Neural progenitor cell (in vitro differentiated cells): Measurements from ENCODE around the gene ZMIZ1.

ENCODE experiments used
- CTCF ChIP-seq: fragments of 200-600 bp; sonication (generic); IDR thresholded peaks from 2 replicates; pipeline ENCODE4 v1.5.1; 2017; ENCODE audit warnings: antibody characterized with exemption, mild to moderate bottlenecking
- EZH2 ChIP-seq: fragments of 200-600 bp; sonication (generic); IDR thresholded peaks from 2 replicates; pipeline ENCODE4 v1.6.1; 2017; ENCODE audit warnings: antibody characterized with exemption, mild to moderate bottlenecking, moderate library complexity
- EZH2phosphoT487 ChIP-seq: fragments of 200-600 bp; sonication (generic); IDR thresholded peaks from 2 replicates; pipeline ENCODE4 v1.6.1; 2017; ENCODE audit warnings: antibody characterized with exemption

DNA sequence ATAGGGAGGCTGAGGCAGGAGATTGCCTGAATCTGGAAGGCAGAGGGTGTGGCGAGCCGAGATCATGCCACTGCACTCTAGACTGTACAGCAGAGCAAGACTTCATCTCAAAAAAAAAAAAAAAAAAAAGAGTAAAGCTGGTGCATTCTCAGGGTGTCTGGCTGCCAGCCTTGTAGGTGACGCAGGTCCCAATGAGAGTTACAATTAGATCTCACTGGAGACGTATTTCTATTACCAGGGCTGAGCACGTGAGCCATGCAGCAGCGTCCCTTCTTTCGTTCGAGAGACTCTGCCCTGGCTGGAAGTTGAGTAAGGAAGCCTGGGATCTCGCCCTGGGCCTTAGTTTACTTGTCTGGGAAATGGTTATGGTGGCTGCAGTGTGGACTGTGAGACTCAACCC lies 22.4 kb upstream of the ZMIZ1 start:
- TF ChIP-seq CTCF (no peak), EZH2 (no peak), EZH2phosphoT487 (no peak)
